ENCODE results near the gene HLA-DMA. TPM values are rescaled to one million over a fixed set of nuclear protein-coding genes. Genes with fewer than 3 reads are reported as not detected.

HLA-DMA gene
- total RNA-seq, 1 donor from 2014 or later: 4.7 TPM

DNA sequence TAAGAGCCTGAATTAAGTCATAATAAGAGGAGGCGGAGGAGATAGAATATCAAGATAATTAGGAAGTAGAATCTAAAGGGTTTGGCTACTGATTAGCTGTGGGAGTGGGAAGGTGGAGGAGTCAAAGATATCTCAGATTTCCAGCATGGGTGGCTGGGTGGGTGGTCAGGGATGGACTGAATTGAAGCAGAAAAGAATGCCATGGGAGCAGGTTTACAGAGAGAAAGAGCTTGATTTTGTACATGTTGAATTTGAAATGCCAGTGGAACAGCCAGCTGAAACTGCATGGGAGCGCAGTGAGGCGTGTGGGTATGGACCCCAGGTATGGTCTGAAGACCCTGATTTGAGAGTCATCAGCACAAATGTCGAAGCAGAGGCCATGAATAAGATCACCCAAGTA, 1.4 kb upstream of the HLA-DMA start:
- Histone ChIP-seq H3K4me3 (ENCODE audit: low read depth, low read length) (no peak overlapping the region), H3K36me3 (ENCODE audit: control insufficient read depth, insufficient read depth, low read length) (no peaks in the 10 kb centered on the region), H3K27me3 (ENCODE audit: control insufficient read depth, insufficient read depth, low read length) (peaks cover 2% of the 10 kb centered on the region)
- no peak for DNase-seq (ENCODE audit: low read depth)
- TF ChIP-seq, protein P1, sequence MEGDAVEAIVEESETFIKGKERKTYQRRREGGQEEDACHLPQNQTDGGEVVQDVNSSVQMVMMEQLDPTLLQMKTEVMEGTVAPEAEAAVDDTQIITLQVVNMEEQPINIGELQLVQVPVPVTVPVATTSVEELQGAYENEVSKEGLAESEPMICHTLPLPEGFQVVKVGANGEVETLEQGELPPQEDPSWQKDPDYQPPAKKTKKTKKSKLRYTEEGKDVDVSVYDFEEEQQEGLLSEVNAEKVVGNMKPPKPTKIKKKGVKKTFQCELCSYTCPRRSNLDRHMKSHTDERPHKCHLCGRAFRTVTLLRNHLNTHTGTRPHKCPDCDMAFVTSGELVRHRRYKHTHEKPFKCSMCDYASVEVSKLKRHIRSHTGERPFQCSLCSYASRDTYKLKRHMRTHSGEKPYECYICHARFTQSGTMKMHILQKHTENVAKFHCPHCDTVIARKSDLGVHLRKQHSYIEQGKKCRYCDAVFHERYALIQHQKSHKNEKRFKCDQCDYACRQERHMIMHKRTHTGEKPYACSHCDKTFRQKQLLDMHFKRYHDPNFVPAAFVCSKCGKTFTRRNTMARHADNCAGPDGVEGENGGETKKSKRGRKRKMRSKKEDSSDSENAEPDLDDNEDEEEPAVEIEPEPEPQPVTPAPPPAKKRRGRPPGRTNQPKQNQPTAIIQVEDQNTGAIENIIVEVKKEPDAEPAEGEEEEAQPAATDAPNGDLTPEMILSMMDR (IDR thresholded peaks at IDR 0.05; ENCODE audit: insufficient read depth, low read length, poor library complexity, severe bottlenecking): no peak

DNA sequence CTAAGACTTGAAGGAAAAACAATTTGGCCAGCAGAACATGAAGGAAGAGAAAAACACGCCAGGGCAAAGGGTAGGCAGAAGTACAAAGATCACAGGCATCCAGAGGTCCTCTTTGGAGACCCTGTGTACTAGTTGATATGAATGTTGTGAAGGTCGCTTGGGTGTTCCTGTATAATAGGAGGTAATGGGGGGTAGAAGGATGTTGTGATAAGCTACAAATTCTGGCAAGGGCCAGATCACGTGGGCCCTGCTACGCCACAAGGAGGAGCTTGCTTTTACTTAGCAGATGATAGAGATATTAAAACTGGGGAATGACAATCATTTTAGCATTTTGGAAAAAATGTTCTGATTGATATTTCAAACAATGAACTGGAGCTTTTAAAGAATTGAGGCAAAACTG, 878 bp upstream of the HLA-DMA start:
- no peaks in the 10 kb centered on the region for H3K36me3 ChIP-seq (ENCODE audit: control insufficient read depth, insufficient read depth, low read length)
- H3K27me3 ChIP-seq (ENCODE audit: control insufficient read depth, insufficient read depth, low read length): peaks cover 2% of the 10 kb centered on the region
- H3K4me3 ChIP-seq (ENCODE audit: low read depth, low read length): no peak overlapping the region
- TF ChIP-seq, protein P1 (IDR thresholded peaks at IDR 0.05; ENCODE audit: insufficient read depth, low read length, poor library complexity, severe bottlenecking): no peak
- no peak for DNase-seq (ENCODE audit: low read depth)

DNA sequence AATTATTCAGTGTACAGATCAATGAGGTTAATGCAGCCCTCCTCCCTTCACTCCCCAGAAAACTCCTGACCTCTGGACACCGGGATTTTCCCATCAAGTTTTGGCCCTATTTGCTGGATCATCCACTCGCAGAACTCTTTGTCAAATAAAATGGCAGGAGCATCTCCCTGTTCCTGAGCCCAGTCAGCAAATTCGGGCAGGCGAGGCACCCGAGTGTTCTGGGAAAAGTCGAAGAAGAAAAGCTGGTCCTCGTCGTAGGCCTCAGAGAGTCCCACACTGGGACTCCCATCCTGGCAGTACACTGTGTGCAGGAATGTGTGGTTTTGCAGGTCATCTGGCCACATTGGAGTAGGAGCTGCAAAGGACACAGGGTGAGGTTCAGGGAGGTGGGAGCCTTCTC, 2.4 kb downstream of the HLA-DMA start:
- no peaks in the 10 kb centered on the region for H3K36me3 ChIP-seq (ENCODE audit: control insufficient read depth, insufficient read depth, low read length)
- H3K27me3 ChIP-seq (ENCODE audit: control insufficient read depth, insufficient read depth, low read length): peaks cover 3% of the 10 kb centered on the region
- TF ChIP-seq, protein P1 (IDR thresholded peaks at IDR 0.05; ENCODE audit: insufficient read depth, low read length, poor library complexity, severe bottlenecking): no peak
- no peak overlapping the region for H3K4me3 ChIP-seq (ENCODE audit: low read depth, low read length)
- no peak for DNase-seq (ENCODE audit: low read depth)

DNA sequence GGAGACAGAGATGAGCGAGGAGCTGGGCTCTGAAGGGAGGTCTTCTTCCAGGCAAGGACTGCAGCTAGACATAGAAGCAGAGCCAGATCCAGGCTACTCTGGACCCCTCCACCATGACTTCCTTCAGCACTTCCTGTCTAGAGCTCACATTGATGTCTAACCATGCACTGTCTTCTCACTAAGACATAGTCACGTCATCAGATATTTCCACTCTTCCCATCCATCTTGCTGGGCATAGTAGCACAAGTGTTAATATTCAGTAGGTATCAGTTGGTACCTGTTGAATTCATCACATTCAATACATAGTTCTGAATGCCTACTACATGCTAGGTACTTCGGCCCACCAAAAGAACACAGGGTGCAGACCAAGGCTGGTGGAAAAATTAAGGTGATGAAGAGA, 2.9 kb downstream of the HLA-DMA start:
- no peak for DNase-seq (ENCODE audit: low read depth)
- Histone ChIP-seq H3K36me3 (ENCODE audit: control insufficient read depth, insufficient read depth, low read length) (no peaks in the 10 kb centered on the region), H3K4me3 (ENCODE audit: low read depth, low read length) (no peak overlapping the region), H3K27me3 (ENCODE audit: control insufficient read depth, insufficient read depth, low read length) (peaks cover 7% of the 10 kb centered on the region)
- TF ChIP-seq, protein P1 (IDR thresholded peaks at IDR 0.05; ENCODE audit: insufficient read depth, low read length, poor library complexity, severe bottlenecking): no peak

DNA sequence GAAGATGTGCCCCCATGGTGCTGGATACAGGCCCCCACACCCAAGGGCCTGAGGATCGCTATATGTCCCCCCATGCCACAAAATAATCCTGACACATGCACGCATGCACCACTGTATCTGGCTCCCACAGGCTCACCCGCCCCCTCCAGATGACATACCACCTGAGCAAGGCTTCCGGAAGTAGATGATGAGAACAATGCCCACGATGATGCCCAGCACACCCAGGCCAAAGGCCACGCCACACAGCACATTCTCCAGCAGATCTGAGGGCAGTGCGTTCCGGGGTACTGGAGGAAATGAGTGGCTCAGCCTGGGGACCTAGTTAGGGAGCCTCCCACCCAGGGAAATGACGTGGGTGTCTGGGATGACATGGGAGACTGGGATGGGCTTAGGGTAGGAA, 3.8 kb downstream of the HLA-DMA start:
- TF ChIP-seq, protein P1 (IDR thresholded peaks at IDR 0.05; ENCODE audit: insufficient read depth, low read length, poor library complexity, severe bottlenecking): no peak
- no peak for DNase-seq (ENCODE audit: low read depth)
- Histone ChIP-seq H3K4me3 (ENCODE audit: low read depth, low read length) (no peak overlapping the region), H3K27me3 (ENCODE audit: control insufficient read depth, insufficient read depth, low read length) (peaks cover 7% of the 10 kb centered on the region), H3K36me3 (ENCODE audit: control insufficient read depth, insufficient read depth, low read length) (no peaks in the 10 kb centered on the region)

Measured in kidney epithelial cell (primary cell).